Colonic mucosa (tissue), 4 donors: ENCODE data around the gene VPREB1. TPM values are rescaled to one million over a fixed set of nuclear protein-coding genes. Genes with fewer than 3 reads are reported as not detected.

ENCODE experiments used
- DNase-seq: peaks from one replicate; pipeline ENCODE4 v3.0.0-alpha.2; 2020
- H3K27ac ChIP-seq: fragments of 200-600 bp; one replicate; pipeline ENCODE4 v1.8.0; 2021
- H3K27me3 ChIP-seq: fragments of 200-600 bp; one replicate; pipeline ENCODE4 v1.8.0; 2021
- H3K36me3 ChIP-seq: fragments of 200-600 bp; one replicate; pipeline ENCODE4 v1.8.0; 2021
- H3K4me1 ChIP-seq: fragments of 200-600 bp; one replicate; pipeline ENCODE4 v1.8.0; 2021; ENCODE audit warnings: mild to moderate bottlenecking
- H3K4me3 ChIP-seq: fragments of 200-600 bp; one replicate; pipeline ENCODE4 v1.8.0; 2021
- H3K9ac ChIP-seq, 2 donors: one replicate each; pipeline ENCODE4 v1.7.0; 2013; ENCODE audit warnings: control low read depth in 2 of 2, low read depth in 2 of 2, low read length in 2 of 2
- H3K9me3 ChIP-seq: fragments of 200-600 bp; one replicate; pipeline ENCODE4 v1.8.0; 2021
- intact Hi-C: fragments of 100-400 bp; cut with DNase I; formaldehyde crosslinking; loops from one replicate; pipeline ENCODE4 v1.14.1; 2022
- total RNA-seq, 2 donors: library from RNA; stranded (reverse); fragmentation: NEBNext Ultra II Directional in 1 of 2; extraction: Animal tissue kit (Norgen Biotek cat#: 25700) in 1 of 2; gene quantifications; one replicate each; pipeline ENCODE4 v1.2.1, GENCODE V29; 2021
- TF ChIP-seq, protein P1 (sequence below): fragments of 200-600 bp; IDR thresholded peaks from one replicate; pipeline ENCODE4 v1.8.0; 2022; ENCODE audit warnings: antibody characterized with exemption, mild to moderate bottlenecking
- donor health status: healthy.
- donor health status: DM: no; HTN: no; CAD: no.
- donor health status: DM: no; HTN: no; CAD: no.

Gene VPREB1
- total RNA-seq, 2 donors from 2014 or later: not detected

DNA sequence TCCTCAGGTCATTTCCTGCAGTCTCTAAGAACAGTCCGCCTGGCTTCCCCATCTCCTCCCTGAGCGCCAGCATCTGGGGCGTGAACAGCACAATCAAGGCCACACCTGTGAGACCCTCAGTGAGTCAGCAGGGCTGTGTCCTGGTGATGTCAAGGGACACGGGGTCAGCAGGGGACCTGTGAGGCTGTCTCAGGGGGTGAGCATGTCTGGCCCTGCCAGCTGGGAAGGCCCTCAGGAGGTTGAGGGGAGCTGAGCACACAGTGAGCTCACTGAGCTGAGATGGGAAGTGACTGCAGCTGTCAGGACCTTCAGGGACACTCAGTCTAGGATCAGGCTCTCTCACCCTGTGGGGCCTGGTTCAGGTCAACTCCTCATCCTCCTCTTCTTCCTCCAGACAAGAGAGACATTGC lies 46.6 kb upstream of the VPREB1 start:
- Histone ChIP-seq H3K27me3 (no peaks in the 10 kb centered on the region), H3K36me3 (no peaks in the 10 kb centered on the region), H3K4me1 (no peaks in the 10 kb centered on the region), H3K9ac (no peak overlapping the region), H3K27ac (no peak overlapping the region), H3K9me3 (no peaks in the 10 kb centered on the region), H3K4me3 (no peak overlapping the region)
- TF ChIP-seq, protein P1, sequence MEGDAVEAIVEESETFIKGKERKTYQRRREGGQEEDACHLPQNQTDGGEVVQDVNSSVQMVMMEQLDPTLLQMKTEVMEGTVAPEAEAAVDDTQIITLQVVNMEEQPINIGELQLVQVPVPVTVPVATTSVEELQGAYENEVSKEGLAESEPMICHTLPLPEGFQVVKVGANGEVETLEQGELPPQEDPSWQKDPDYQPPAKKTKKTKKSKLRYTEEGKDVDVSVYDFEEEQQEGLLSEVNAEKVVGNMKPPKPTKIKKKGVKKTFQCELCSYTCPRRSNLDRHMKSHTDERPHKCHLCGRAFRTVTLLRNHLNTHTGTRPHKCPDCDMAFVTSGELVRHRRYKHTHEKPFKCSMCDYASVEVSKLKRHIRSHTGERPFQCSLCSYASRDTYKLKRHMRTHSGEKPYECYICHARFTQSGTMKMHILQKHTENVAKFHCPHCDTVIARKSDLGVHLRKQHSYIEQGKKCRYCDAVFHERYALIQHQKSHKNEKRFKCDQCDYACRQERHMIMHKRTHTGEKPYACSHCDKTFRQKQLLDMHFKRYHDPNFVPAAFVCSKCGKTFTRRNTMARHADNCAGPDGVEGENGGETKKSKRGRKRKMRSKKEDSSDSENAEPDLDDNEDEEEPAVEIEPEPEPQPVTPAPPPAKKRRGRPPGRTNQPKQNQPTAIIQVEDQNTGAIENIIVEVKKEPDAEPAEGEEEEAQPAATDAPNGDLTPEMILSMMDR: no peak
- intact Hi-C loops: no loop called here
- no peak for DNase-seq

GRCh38 chr22:22198751-22199150 lies 45.8 kb upstream of the VPREB1 start:
- H3K27ac ChIP-seq: no peak overlapping the region
- H3K36me3 ChIP-seq: no peaks in the 10 kb centered on the region
- no peak overlapping the region for H3K4me3 ChIP-seq
- H3K9me3 ChIP-seq: no peaks in the 10 kb centered on the region
- intact Hi-C loops: no loop called here
- no peaks in the 10 kb centered on the region for H3K27me3 ChIP-seq
- no peaks in the 10 kb centered on the region for H3K4me1 ChIP-seq
- TF ChIP-seq, protein P1: no peak
- DNase-seq: no peak
- H3K9ac ChIP-seq: no peak overlapping the region

GRCh38 chr22:22199634-22200033 lies 45.0 kb upstream of the VPREB1 start:
- TF ChIP-seq, protein P1: no peak
- Histone ChIP-seq H3K27ac (no peak overlapping the region), H3K9ac (no peak overlapping the region), H3K4me1 (no peaks in the 10 kb centered on the region), H3K4me3 (no peak overlapping the region), H3K9me3 (no peaks in the 10 kb centered on the region), H3K27me3 (no peaks in the 10 kb centered on the region), H3K36me3 (no peaks in the 10 kb centered on the region)
- DNase-seq: no peak
- intact Hi-C loops: no loop called here

- H3K4me3 ChIP-seq: no peak overlapping the region
- intact Hi-C loops: no loop called here
- no peak overlapping the region for H3K27ac ChIP-seq
- H3K4me1 ChIP-seq: no peaks in the 10 kb centered on the region
- H3K36me3 ChIP-seq: no peaks in the 10 kb centered on the region
- TF ChIP-seq, protein P1: no peak
- DNase-seq: no peak
- H3K27me3 ChIP-seq: no peaks in the 10 kb centered on the region
- H3K9me3 ChIP-seq: no peaks in the 10 kb centered on the region
- no peak overlapping the region for H3K9ac ChIP-seq
Observed at GRCh38 chr22:22200569-22201184, 43.9 kb upstream of the VPREB1 start.

DNA sequence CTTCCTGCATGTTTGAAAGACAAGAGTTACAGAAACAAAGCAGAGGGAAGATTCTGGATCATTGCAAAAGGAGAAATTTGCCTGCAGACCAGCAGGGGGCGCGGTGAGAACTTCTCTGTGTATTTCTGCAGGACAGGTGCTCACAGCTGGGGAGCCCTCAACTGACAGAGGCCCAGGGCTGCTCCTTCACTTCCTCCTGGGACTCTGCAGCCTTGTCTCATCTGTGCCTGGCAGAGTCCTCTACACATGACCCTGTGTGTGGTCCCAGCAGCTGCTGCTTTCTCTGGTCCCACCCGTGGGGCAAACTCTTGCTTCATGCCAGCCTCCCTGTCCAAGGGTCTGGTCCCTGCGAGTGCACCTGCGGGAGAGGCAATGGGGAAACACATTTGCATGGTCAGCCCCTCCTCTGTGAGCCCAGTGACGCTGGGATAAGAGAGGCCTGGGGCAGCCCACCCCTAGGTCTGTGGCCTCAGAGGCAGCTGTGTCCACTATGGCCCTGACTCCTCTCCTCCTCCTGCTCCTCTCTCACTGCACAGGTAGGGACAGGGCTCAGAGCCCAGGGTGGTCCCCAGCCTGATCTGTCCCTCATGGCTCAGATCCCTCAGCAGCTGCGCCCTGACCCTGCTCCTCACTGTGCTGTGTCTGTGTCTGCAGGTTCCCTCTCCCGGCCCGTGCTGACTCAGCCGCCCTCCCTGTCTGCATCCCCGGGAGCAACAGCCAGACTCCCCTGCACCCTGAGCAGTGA lies 43.2 kb upstream of the VPREB1 start:
- TF ChIP-seq, protein P1: no peak

More for the DNA sequence above, 43.2 kb upstream of the VPREB1 start:
- Histone ChIP-seq H3K4me1 (no peaks in the 10 kb centered on the region), H3K27me3 (no peaks in the 10 kb centered on the region), H3K27ac (no peak overlapping the region), H3K9ac (no peak overlapping the region), H3K4me3 (no peak overlapping the region), H3K9me3 (no peaks in the 10 kb centered on the region), H3K36me3 (no peaks in the 10 kb centered on the region)
- DNase-seq: no peak
- intact Hi-C loops: no loop called here
